ENCODE results near the gene C1QL2.

DNA sequence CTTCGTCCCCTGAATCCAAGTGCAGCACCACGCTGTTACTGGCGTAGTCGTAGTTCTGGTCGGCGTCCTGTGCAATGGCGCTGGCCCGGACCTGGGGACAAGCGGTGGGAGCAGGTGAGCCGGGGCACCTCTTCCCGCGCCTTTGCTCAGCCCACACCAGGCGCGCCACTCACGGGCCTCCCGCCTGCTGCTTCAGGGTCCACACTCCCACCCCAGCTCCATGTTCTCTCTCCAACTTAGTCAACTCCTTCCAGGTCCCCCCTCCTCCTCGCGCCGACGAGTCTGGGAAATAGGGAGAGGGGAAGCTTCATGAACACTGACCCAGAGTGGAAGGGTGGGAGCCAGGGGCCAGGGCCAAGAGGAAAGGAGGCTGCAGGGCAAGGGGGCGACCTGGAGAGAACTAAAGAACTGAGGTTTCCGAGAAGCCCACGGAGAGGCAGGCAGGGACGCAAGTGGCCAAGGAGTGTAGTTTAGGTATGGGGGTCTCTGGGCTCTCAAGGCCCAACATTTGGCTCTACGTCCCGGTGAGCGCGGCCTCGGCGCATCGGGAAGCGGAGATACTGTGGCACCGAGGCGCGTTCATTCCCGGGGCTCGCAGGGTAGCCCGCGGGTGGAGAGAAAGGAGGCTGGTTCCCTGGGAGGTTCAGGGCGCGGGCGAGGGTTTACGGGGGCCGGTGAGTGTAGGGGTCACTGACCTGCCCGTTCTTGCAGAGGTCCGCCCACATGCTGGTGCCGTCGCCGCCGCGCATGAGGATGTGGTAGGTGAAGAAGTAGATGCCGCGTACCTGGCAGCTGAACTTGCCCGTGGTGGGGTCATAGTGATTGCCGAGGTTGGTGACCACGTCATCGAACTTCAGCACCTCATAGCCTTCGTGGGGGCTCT lies 1.4 kb downstream of the C1QL2 start:
- TF ChIP-seq, protein P1, sequence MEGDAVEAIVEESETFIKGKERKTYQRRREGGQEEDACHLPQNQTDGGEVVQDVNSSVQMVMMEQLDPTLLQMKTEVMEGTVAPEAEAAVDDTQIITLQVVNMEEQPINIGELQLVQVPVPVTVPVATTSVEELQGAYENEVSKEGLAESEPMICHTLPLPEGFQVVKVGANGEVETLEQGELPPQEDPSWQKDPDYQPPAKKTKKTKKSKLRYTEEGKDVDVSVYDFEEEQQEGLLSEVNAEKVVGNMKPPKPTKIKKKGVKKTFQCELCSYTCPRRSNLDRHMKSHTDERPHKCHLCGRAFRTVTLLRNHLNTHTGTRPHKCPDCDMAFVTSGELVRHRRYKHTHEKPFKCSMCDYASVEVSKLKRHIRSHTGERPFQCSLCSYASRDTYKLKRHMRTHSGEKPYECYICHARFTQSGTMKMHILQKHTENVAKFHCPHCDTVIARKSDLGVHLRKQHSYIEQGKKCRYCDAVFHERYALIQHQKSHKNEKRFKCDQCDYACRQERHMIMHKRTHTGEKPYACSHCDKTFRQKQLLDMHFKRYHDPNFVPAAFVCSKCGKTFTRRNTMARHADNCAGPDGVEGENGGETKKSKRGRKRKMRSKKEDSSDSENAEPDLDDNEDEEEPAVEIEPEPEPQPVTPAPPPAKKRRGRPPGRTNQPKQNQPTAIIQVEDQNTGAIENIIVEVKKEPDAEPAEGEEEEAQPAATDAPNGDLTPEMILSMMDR (conservative IDR thresholded peaks at IDR 0.05; ENCODE audit: low read depth in 2 of 2): no peak
- no peak for TF ChIP-seq POLR2AphosphoS5 (IDR thresholded peaks at IDR 0.05; ENCODE audit: low read depth)
- no peak for TF ChIP-seq EZH2phosphoT487 (IDR thresholded peaks at IDR 0.05; ENCODE audit: unreplicated experiment)
- no peak for TF ChIP-seq JUNB (IDR thresholded peaks at IDR 0.05; ENCODE audit: unreplicated experiment)
- TF ChIP-seq CREB1 (CRISPR knock-in tag; IDR thresholded peaks at IDR 0.05; ENCODE audit: low read depth): no peak
- TF ChIP-seq, protein P2, sequence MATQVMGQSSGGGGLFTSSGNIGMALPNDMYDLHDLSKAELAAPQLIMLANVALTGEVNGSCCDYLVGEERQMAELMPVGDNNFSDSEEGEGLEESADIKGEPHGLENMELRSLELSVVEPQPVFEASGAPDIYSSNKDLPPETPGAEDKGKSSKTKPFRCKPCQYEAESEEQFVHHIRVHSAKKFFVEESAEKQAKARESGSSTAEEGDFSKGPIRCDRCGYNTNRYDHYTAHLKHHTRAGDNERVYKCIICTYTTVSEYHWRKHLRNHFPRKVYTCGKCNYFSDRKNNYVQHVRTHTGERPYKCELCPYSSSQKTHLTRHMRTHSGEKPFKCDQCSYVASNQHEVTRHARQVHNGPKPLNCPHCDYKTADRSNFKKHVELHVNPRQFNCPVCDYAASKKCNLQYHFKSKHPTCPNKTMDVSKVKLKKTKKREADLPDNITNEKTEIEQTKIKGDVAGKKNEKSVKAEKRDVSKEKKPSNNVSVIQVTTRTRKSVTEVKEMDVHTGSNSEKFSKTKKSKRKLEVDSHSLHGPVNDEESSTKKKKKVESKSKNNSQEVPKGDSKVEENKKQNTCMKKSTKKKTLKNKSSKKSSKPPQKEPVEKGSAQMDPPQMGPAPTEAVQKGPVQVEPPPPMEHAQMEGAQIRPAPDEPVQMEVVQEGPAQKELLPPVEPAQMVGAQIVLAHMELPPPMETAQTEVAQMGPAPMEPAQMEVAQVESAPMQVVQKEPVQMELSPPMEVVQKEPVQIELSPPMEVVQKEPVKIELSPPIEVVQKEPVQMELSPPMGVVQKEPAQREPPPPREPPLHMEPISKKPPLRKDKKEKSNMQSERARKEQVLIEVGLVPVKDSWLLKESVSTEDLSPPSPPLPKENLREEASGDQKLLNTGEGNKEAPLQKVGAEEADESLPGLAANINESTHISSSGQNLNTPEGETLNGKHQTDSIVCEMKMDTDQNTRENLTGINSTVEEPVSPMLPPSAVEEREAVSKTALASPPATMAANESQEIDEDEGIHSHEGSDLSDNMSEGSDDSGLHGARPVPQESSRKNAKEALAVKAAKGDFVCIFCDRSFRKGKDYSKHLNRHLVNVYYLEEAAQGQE (IDR thresholded peaks at IDR 0.05; ENCODE audit: unreplicated experiment): no peak
- peak; percentile 65 for TF ChIP-seq EZH2 (IDR thresholded peaks at IDR 0.05; ENCODE audit: low read depth, unreplicated experiment)
- TF ChIP-seq ZNF331 (CRISPR knock-in tag; IDR thresholded peaks at IDR 0.05; ENCODE audit: low read depth): no peak
- no peak for TF ChIP-seq ZNF114 (CRISPR knock-in tag; IDR thresholded peaks at IDR 0.05)
- TF ChIP-seq NANOG (IDR thresholded peaks at IDR 0.05; ENCODE audit: borderline replicate concordance): no peak
- TF ChIP-seq, protein P3, sequence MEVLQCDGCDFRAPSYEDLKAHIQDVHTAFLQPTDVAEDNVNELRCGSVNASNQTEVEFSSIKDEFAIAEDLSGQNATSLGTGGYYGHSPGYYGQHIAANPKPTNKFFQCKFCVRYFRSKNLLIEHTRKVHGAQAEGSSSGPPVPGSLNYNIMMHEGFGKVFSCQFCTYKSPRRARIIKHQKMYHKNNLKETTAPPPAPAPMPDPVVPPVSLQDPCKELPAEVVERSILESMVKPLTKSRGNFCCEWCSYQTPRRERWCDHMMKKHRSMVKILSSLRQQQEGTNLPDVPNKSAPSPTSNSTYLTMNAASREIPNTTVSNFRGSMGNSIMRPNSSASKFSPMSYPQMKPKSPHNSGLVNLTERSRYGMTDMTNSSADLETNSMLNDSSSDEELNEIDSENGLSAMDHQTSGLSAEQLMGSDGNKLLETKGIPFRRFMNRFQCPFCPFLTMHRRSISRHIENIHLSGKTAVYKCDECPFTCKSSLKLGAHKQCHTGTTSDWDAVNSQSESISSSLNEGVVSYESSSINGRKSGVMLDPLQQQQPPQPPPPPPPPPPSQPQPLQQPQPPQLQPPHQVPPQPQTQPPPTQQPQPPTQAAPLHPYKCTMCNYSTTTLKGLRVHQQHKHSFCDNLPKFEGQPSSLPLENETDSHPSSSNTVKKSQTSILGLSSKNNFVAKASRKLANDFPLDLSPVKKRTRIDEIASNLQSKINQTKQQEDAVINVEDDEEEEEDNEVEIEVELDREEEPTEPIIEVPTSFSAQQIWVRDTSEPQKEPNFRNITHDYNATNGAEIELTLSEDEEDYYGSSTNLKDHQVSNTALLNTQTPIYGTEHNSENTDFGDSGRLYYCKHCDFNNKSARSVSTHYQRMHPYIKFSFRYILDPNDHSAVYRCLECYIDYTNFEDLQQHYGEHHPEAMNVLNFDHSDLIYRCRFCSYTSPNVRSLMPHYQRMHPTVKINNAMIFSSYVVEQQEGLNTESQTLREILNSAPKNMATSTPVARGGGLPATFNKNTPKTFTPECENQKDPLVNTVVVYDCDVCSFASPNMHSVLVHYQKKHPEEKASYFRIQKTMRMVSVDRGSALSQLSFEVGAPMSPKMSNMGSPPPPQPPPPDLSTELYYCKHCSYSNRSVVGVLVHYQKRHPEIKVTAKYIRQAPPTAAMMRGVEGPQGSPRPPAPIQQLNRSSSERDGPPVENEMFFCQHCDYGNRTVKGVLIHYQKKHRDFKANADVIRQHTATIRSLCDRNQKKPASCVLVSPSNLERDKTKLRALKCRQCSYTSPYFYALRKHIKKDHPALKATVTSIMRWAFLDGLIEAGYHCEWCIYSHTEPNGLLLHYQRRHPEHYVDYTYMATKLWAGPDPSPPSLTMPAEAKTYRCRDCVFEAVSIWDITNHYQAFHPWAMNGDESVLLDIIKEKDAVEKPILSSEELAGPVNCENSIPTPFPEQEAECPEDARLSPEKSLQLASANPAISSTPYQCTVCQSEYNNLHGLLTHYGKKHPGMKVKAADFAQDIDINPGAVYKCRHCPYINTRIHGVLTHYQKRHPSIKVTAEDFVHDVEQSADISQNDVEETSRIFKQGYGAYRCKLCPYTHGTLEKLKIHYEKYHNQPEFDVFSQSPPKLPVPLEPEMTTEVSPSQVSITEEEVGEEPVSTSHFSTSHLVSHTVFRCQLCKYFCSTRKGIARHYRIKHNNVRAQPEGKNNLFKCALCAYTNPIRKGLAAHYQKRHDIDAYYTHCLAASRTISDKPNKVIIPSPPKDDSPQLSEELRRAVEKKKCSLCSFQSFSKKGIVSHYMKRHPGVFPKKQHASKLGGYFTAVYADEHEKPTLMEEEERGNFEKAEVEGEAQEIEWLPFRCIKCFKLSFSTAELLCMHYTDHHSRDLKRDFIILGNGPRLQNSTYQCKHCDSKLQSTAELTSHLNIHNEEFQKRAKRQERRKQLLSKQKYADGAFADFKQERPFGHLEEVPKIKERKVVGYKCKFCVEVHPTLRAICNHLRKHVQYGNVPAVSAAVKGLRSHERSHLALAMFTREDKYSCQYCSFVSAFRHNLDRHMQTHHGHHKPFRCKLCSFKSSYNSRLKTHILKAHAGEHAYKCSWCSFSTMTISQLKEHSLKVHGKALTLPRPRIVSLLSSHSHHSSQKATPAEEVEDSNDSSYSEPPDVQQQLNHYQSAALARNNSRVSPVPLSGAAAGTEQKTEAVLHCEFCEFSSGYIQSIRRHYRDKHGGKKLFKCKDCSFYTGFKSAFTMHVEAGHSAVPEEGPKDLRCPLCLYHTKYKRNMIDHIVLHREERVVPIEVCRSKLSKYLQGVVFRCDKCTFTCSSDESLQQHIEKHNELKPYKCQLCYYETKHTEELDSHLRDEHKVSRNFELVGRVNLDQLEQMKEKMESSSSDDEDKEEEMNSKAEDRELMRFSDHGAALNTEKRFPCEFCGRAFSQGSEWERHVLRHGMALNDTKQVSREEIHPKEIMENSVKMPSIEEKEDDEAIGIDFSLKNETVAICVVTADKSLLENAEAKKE (CRISPR knock-in tag; IDR thresholded peaks at IDR 0.05): no peak
- no peak for TF ChIP-seq STAT1 (IDR thresholded peaks at IDR 0.05; ENCODE audit: unreplicated experiment)
- TF ChIP-seq, protein P4, sequence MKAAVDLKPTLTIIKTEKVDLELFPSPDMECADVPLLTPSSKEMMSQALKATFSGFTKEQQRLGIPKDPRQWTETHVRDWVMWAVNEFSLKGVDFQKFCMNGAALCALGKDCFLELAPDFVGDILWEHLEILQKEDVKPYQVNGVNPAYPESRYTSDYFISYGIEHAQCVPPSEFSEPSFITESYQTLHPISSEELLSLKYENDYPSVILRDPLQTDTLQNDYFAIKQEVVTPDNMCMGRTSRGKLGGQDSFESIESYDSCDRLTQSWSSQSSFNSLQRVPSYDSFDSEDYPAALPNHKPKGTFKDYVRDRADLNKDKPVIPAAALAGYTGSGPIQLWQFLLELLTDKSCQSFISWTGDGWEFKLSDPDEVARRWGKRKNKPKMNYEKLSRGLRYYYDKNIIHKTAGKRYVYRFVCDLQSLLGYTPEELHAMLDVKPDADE (IDR thresholded peaks at IDR 0.05): no peak

All from GM23338 (cell line).